Upper lobe of left lung (tissue), 4 donors: Measurements from ENCODE around the gene GTPBP3.

ENCODE experiments used
- CTCF ChIP-seq, 6 experiments: fragments of 450-650 bp in 4 of 6; fragments of 200-600 bp in 2 of 6; sonication (generic) in 2 of 6; IDR thresholded peaks; one replicate each; pipeline ENCODE4 v1.5.1; 2016 to 2019; ENCODE audit warnings: antibody characterized with exemption in 6 of 6
- POLR2A ChIP-seq, 4 donors: fragments of 450-650 bp; IDR thresholded peaks; one replicate each; pipeline ENCODE4 v1.5.1; 2016 to 2017; ENCODE audit warnings: antibody characterized with exemption in 4 of 4, mild to moderate bottlenecking in 2 of 4
- POLR2AphosphoS5 ChIP-seq, 2 donors: sonication (generic); formaldehyde crosslinking; IDR thresholded peaks; one replicate each; pipeline ENCODE4 v1.5.1; 2017; ENCODE audit warnings: antibody characterized with exemption in 2 of 2

- no peak for TF ChIP-seq POLR2A (IDR thresholded peaks at IDR 0.05)
- no peak for TF ChIP-seq CTCF (IDR thresholded peaks at IDR 0.05)
- no peak for TF ChIP-seq POLR2AphosphoS5 (IDR thresholded peaks at IDR 0.05)
These were observed 15.5 kb upstream of the GTPBP3 start for GRCh38 chr19:17321655-17322489.
